HG02870 (cell line): ENCODE data around the gene NIPSNAP2.
"Not testable (repeated sequence)": the region's sequence is repeated elsewhere in the genome, so short reads cannot be mapped to it uniquely, and the experiment has no call there.

Experiments
- ATAC-seq: cut with Tn5 transposase; IDR thresholded peaks from one replicate; pipeline ENCODE4 v1.9.1; 2021; ENCODE audit warnings: mild to moderate bottlenecking, moderate library complexity; ENCODE audit not compliant: unreplicated experiment

The NIPSNAP2 gene

DNA sequence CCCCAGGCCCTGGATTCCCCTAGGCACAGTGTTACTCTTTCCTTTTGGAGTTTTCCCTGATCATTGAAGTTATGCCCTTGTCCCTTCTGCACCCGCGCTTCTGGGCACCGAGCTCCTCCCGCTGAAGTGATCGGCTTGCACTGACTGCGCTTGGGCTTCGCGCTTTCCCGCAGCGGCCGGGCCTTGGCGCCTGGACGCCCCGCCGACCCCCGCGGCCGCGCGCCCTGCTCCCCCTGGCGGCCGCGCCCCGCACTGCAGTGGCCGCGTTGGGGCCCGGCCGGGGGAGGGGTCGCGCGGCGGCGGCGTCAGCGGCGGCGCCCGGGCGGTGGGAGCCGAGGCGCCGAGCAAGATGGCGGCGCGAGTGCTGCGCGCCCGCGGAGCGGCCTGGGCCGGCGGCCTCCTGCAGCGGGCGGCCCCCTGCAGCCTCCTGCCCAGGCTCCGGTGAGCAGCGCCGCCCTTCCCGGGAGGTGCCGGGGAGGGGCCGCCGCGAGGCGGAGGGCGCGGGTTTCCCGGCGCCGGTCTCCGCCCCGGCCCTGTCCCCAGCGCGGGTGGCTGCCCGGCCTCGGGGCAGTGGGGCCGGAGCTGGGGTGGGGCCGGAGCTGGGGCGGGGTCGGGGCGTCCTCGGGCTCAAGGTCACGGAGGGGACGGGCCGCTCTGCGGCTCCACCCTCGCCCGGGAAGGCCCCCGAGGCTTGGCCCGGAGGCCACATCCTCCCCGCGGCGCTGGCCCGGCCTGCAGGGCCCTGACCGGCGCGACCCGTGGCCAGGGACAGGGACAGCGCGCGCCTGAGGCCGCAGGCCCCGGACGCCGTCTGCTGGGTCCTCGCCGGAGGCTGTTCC lies at the start of gene NIPSNAP2:
NIPSNAP2 (plus strand) TSS at position 325 of the 839 bp plus-strand sequence; CDS start at position 350, 25 bp downstream.
- ATAC-seq: peak; percentile 80

DNA sequence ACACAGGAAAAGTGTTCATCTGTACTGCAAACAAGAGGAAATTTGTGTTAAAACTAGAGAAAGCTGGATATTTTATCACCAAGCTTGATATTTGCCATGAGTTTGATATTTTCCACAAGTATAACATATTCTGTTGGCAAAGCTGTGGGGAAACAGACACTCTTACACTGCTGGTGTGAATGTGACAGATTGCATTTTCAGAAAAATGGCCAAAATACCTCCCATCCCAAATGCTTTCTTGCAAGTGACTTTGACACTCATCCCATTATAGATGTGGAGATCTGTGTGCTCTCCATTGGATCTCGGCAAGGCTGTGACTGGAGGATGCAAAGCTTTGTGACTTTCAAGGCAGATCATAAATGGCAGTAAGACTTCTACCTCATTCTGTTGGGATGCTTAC lies 46.6 kb upstream of the NIPSNAP2 start:
- ATAC-seq: no peak

DNA sequence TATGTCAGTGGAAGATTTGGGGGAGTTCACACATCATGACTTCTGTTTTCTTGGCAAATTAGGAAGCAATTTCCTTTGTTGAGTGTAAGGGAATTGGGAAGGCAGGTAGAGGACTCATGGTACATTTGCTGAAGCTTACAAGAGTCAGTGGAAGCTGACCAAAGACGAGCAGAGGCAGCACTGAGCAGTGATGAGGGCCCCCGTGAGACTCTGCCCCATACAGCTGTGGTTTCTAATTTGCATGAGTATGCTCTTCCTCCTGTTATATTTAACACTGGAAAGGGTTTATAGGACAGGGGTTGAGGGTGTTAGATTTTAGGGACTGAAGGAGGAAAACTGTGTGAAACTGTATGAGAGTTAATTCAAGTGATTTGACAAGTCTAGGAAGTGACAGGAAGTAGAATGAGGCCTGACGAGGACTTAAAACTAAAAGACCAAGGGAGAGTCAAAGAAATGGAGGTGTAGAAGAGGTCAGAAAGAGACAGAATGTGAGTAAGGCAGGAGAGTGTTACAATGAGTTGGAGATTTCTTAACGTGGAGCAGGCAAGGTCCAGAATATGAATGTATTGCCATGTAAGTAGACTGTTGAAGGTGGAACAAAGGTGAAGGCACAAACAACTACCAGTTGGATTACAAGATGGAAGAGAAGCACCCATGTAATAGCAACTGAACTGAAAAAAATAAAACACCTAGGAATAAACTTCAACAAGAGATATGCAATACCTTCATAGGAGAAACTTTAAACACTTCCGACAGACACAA lies 36.2 kb upstream of the NIPSNAP2 start:
- ATAC-seq: no peak

DNA sequence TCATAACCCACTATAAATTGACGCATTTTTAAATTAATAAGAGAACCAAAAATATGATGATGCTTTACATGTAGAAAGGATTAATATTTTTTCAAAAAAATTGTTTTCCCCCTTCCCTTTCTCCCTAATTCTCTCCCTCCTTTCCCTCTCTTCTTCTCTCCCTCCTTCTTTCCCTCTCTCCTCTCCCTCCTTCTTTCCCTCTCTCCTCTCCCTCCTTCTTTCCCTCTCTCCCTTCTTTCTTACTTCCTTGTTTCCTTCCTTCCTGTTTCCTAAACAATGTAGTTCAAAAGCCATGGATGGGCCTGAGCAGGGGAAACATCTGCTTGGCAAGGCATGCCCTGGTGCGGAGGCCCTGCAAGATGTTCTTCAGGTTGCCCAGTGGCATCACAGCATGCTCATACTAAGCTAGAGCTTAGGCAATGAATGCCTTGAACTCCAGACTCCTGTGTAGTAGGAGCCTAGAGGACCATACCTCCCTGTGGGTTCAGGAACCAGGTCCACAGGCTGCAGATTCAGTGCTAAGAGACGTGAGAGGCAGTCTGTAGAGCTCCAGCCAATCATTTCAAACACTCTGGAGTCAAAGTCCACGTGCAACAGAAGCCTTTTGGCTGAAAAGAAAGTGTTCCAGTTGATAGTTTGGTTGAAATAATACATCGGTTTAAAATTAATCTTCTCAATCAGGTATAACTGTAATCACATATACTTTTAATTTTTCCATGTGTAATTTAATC lies 32.8 kb upstream of the NIPSNAP2 start:
- ATAC-seq: no peak

- ATAC-seq: no peak
Measured at GRCh38 chr7:55939514-55940123, 24.8 kb upstream of the NIPSNAP2 start.

GRCh38 chr7:55946545-55946944 lies 17.8 kb upstream of the NIPSNAP2 start:
- no peak for ATAC-seq

DNA sequence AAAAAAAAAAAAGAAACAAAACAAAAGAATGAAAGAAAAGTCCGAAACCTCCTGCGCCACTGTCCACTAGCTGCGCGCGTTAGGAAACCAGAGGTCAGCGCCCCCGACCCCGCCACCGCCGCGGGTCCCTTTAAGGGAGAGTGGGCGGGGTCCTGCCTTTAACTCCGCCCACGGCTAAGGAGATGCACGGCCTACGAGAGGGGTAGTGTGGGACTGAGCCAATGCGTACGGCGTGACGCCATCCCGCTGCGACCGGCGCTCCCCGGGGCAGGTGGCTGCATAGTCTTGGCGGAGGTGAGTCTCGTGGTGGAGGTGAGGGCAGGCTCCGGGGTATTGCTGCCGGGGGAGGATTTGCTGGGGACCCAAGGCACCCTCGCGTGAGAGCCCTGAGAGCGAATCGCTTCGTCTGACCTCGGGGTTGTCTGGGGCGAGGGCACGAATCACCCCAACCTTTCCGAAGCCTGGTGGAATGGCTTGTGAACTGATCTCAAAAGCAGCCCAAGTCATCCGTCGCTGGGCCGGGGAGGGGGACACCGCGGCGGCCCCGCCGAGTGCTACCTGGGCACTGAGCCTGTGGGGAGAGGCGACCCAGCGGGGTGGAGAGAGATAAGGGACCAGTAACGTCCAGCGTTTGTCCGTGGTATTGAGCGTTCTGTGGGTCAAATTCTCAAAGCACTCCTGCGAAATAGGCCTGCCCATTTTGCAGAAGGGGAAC lies 12.6 kb upstream of the NIPSNAP2 start, which contains the start of gene MRPS17:
MRPS17 (plus strand) TSS at position 241 of the 715 bp plus-strand sequence. CDS start 1,319 bp downstream, outside the sequence.
- peak; percentile 100 for ATAC-seq

- ATAC-seq: not testable (repeated sequence)
Measured at GRCh38 chr7:55952352-55952671, 12.1 kb upstream of the NIPSNAP2 start.

DNA sequence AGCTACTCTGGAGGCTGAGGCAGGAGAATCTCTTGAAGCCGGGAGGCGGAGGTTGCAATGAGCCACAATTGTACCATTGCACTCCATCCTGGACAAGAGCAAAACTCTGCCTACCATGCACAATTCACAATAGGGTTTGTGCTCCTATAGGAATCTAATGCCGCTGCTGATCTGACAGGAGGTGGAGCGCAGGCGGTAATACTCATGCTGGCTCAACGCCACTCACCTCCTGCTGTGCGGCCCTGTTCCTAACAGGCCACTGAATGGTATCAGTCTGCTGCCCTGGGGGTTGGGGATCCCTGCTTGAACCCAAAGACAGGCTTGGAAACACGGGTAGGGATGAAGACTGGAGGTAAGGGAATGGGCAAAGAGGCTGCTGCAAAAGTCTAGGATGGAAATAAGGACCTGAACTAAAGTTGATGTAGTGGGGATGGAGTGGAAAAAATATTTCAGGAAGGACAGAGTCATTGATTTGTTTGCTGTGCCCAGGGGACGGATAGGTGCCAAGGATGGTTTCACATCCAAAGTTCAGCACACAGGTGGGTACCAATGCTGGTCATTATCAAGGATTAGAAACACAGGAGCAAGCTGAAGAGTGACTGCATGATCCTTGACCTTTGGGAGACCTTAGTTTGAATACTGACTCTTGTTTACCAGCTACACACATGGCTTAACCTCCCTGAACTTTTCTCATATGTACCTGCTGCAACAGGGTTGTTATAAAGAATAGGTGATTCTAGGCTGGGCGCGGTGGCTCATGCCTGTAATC lies 10.5 kb upstream of the NIPSNAP2 start:
- ATAC-seq: no peak

DNA sequence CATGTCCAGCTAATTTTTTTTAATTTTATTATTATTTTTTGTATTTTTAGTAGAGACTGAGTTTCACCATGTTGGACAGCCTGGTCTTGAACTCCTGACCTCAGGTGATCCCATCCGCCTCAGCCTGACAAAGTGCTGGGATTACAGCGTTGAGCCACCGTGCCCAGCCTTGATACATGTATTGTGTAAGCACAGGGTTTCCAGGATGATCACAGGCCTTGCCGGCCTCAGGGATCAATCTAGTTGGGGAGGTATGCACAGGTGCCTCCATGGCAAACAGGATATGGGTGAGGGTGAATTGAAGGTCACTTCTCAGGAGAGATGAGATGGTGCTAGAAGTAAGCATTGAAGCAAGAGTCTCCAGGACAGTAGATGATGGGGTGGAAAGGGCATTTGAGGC lies 7.2 kb upstream of the NIPSNAP2 start:
- no peak for ATAC-seq

DNA sequence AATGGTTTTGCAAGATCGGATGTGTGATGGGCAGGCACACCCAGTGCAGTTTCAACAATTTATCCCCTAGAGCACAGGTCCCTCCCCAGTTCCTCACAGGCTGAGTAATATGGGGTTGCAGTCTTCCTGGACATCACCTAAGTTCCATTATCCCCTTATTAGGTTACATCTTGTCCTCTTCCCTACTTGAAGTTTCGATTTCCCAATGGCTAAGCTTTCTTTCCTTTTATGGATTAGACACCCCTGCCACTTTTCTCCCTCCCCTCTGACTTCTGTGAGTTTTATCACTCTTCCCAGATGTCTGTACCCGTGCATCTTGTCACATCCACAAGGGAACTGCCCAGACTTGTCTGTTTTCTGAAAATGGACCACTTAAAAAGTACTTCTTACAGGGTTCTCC lies 2.4 kb upstream of the NIPSNAP2 start:
- ATAC-seq: no peak

DNA sequence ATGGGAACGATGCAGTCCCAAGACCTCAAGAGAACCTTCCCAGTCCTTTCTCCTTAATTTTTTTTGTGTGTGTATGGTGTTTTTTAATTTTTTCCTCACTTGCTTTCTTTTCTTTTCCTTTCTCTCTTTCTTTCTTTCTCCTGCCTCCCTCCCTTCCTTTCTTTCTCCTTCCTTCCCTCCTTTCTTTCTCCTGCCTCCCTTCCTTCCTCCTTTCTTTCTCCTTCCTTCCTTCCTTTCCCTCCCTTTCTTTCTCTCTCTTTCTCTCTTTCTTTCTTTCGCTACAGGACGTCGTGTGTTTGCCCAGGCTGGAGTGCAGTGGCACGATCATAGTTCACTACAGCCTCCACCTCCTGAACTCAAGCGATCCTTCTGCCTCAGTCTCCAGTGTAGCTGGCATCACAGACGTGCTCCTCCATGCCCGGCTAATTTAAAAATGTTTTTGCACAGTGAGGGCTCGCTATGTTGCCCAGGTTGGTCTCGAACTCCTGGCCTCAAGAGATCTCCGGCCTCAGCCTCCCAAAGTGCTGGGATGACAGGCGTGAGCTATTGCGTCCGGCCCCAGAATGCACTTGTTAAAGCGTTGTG lies 709 bp upstream of the NIPSNAP2 start:
- no peak for ATAC-seq

- ATAC-seq: peak; percentile 32
Measured at GRCh38 chr7:55965100-55965470, 700 bp downstream of the NIPSNAP2 start.

- no peak for ATAC-seq
Measured at GRCh38 chr7:55965805-55966421, 1.5 kb downstream of the NIPSNAP2 start.

GRCh38 chr7:55966851-55967250 lies 2.5 kb downstream of the NIPSNAP2 start:
- no peak for ATAC-seq

GRCh38 chr7:55969391-55969790 lies 5.0 kb downstream of the NIPSNAP2 start:
- ATAC-seq: no peak

DNA sequence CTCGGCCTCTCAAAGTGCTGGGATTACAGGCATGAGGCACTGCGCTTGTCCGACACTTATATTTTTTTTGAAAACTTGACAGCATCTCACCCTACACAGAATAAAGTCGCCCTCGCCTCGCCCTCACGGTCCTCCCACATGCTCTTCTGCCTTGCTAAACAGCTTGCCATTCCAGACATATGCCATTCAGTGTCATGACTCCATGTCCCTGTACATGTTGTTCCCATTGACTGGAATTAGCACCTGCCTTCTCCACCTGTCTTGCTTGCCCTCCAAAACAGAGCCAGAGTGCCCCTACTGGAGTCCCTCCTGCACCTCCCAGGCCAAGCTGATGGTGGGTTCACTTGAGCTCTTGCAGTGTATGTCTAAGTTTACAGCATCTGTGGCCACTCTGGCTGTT lies 6.2 kb downstream of the NIPSNAP2 start:
- ATAC-seq: no peak

DNA sequence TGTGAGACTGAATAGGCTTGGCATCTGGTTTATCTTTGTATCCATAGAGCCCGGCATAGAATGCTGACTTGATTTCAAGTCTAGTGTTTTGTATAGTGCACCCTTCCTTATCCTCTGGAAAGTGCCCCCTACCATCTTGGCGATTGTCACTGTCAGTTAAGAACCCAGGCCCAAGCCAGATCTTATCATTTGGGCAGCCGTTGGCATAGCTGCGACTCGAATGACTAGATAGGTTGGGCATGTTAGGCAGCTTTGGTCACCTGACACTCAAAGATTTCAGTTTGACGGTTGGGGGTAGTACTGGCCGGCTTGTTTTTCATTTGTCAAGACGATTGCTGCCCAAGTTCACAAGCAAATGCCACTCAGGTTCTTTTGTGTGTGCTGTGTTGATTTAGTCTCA lies 6.6 kb downstream of the NIPSNAP2 start:
- ATAC-seq: no peak

GRCh38 chr7:55973747-55974250 lies 9.4 kb downstream of the NIPSNAP2 start:
- ATAC-seq: no peak
